ENCODE results near the gene PTOV1. TPM values are rescaled to one million over a fixed set of nuclear protein-coding genes. Genes with fewer than 3 reads are reported as not detected.

PTOV1 gene
- total RNA-seq, 1 experiment from 2014 or later: 296 TPM

- Mint-ChIP-seq H3K27ac (peak overlapping the region; percentile 73), H3K4me3 (peak overlapping the region; percentile 11; the same call in 1 of the 2 replicates), H3K36me3 (peaks cover 21% of the 10 kb centered on the region; the same call in 1 of the 2 replicates), H3K4me1 (peaks cover 25% of the 10 kb centered on the region), H3K9me3 (no peaks in the 10 kb centered on the region), H3K27me3 (ENCODE audit: low read depth) (no peaks in the 10 kb centered on the region)
- no peak for TF ChIP-seq ZNF281 (CRISPR knock-in tag; IDR thresholded peaks at IDR 0.05)
- no peak for TF ChIP-seq ZNF425 (CRISPR knock-in tag; conservative IDR thresholded peaks at IDR 0.05)
- TF ChIP-seq MXD4 (CRISPR knock-in tag; IDR thresholded peaks at IDR 0.05; ENCODE audit: borderline replicate concordance): no peak
- TF ChIP-seq E2F5 (CRISPR knock-in tag; IDR thresholded peaks at IDR 0.05): no peak
- no peak for TF ChIP-seq SOX15 (CRISPR knock-in tag; IDR thresholded peaks at IDR 0.05)
- no peak for TF ChIP-seq ERG (CRISPR knock-in tag; IDR thresholded peaks at IDR 0.05)
- TF ChIP-seq NR1H2 (CRISPR knock-in tag; IDR thresholded peaks at IDR 0.05): no peak
- no peak for TF ChIP-seq NFYB (CRISPR knock-in tag; conservative IDR thresholded peaks at IDR 0.05; ENCODE audit: low read depth)
- no peak for TF ChIP-seq PRRX2 (CRISPR knock-in tag; IDR thresholded peaks at IDR 0.05)
- no peak for TF ChIP-seq OVOL2 (CRISPR knock-in tag; IDR thresholded peaks at IDR 0.05; ENCODE audit: borderline replicate concordance)
- POLR2A ChIA-PET: no interaction called here
- CTCF ChIA-PET: interaction anchor here (1.0 kb wide), 1 partner anchor 60 kb away, joined by 4 read pairs; no protein-coding TSS in a partner anchor
- DNase-seq (ENCODE audit: low spot score) (no peak), ATAC-seq (no peak)
Observed at GRCh38 chr19:49803529-49803856, 47.5 kb upstream of the PTOV1 start.

GRCh38 chr19:49805822-49806619 is 44.9 kb upstream of the PTOV1 start:
- TF ChIP-seq SMAD4 (CRISPR knock-in tag; IDR thresholded peaks at IDR 0.05) (no peak), TCF7 (CRISPR knock-in tag; IDR thresholded peaks at IDR 0.05; ENCODE audit: low read depth) (no peak), GTF2I (CRISPR knock-in tag; conservative IDR thresholded peaks at IDR 0.05) (peak; percentile 85)
- Mint-ChIP-seq H3K4me3 (0 out of 2 replicates have a peak overlapping the region, but pooled peaks have one; percentile 30), H3K4me1 (peaks cover 32% of the 10 kb centered on the region), H3K9me3 (no peaks in the 10 kb centered on the region), H3K27me3 (ENCODE audit: low read depth) (peaks cover 5% of the 10 kb centered on the region; the same call in 1 of the 2 replicates), H3K27ac (peak overlapping the region; percentile 90), H3K36me3 (peaks cover 15% of the 10 kb centered on the region)
- DNase-seq (ENCODE audit: low spot score) (no peak), ATAC-seq (no peak)
- ChIA-PET POLR2A (interaction anchor here (0.7 kb wide), 1 partner anchor 59 kb away, joined by 10 read pairs; no protein-coding TSS in a partner anchor), CTCF (interaction anchor here (0.7 to 2.1 kb wide), 20 partner anchors 10 to 166 kb away, joined by 3 to 13 read pairs (median 6); partner anchors contain the start of genes AP2A1, CPT1C, MED25 and PNKP)

- CTCF ChIA-PET: interaction anchor here (1.0 kb wide), 1 partner anchor 236 kb away, joined by 3 read pairs; no protein-coding TSS in a partner anchor
- POLR2A ChIA-PET: no interaction called here
- DNase-seq (ENCODE audit: low spot score) (no peak), ATAC-seq (no peak)
- H3K27me3 Mint-ChIP-seq (ENCODE audit: low read depth): peaks cover 5% of the 10 kb centered on the region; the same call in 1 of the 2 replicates
- TF ChIP-seq CDX4 (CRISPR knock-in tag; IDR thresholded peaks at IDR 0.05; ENCODE audit: borderline replicate concordance): no peak
- TF ChIP-seq E2F4 (CRISPR knock-in tag; IDR thresholded peaks at IDR 0.05; ENCODE audit: borderline replicate concordance, low read depth): no peak
- TF ChIP-seq ZNF425 (CRISPR knock-in tag; conservative IDR thresholded peaks at IDR 0.05): no peak
- TF ChIP-seq SP1 (CRISPR knock-in tag; conservative IDR thresholded peaks at IDR 0.05): no peak
- no peak for TF ChIP-seq FOXK1 (CRISPR knock-in tag; IDR thresholded peaks at IDR 0.05)
- no peak for TF ChIP-seq SMAD4 (CRISPR knock-in tag; IDR thresholded peaks at IDR 0.05)
- peaks cover 15% of the 10 kb centered on the region for H3K36me3 Mint-ChIP-seq
- H3K9me3 Mint-ChIP-seq: no peaks in the 10 kb centered on the region
- H3K4me1 Mint-ChIP-seq: peaks cover 32% of the 10 kb centered on the region
- 0 out of 2 replicates have a peak overlapping the region, but pooled peaks have one; percentile 90 for H3K27ac Mint-ChIP-seq
- H3K4me3 Mint-ChIP-seq: no peak overlapping the region
Observed at GRCh38 chr19:49806620-49806959, 44.4 kb upstream of the PTOV1 start.

Data from WTC11 (cell line).